GM23338 (cell line): Measurements from ENCODE around the gene FAM78A. TPM values are rescaled to one million over a fixed set of nuclear protein-coding genes. Genes with fewer than 3 reads are reported as not detected.

Source experiments
- ATAC-seq: fragments of 200-7000 bp; cut with Tn5 transposase; 3 replicates; pipeline ENCODE4 v1.9.1; 2020
- DNase-seq: peaks from one replicate; pipeline ENCODE4 v3.0.0-alpha.2; 2015; ENCODE audit warnings: low spot score
- H2AFZ ChIP-seq: fragments of 200-600 bp; sonication (generic); 2 replicates; pipeline ENCODE4 v1.8.0; 2016; ENCODE audit warnings: antibody characterized with exemption, mild to moderate bottlenecking, moderate library complexity
- H3F3A ChIP-seq: fragments of 200-600 bp; sonication (generic); replicated peaks from 2 replicates; pipeline ENCODE4 v1.8.0; 2017; ENCODE audit warnings: antibody characterized with exemption, mixed run types, low read depth
- H3K27ac ChIP-seq: fragments of 200-600 bp; sonication (generic); 2 replicates; pipeline ENCODE4 v1.6.1; 2016; ENCODE audit warnings: low read depth
- H3K27me3 ChIP-seq: fragments of 200-600 bp; sonication (generic); 2 replicates; pipeline ENCODE4 v1.8.0; 2016; ENCODE audit warnings: mild to moderate bottlenecking, mixed run types, moderate library complexity; ENCODE audit not compliant: insufficient read depth
- H3K36me3 ChIP-seq: fragments of 200-600 bp; sonication (generic); 2 replicates; pipeline ENCODE4 v1.8.0; 2016; ENCODE audit warnings: mild to moderate bottlenecking; ENCODE audit not compliant: insufficient read depth
- H3K4me1 ChIP-seq: fragments of 200-600 bp; sonication (generic); 2 replicates; pipeline ENCODE4 v1.8.0; 2016; ENCODE audit warnings: mild to moderate bottlenecking, moderate library complexity; ENCODE audit not compliant: insufficient read depth
- H3K4me2 ChIP-seq: fragments of 200-600 bp; sonication (generic); 2 replicates; pipeline ENCODE4 v1.7.1; 2017; ENCODE audit warnings: mixed run types
- H3K4me3 ChIP-seq: fragments of 200-600 bp; sonication (generic); 2 replicates; pipeline ENCODE4 v1.6.1; 2016; ENCODE audit warnings: mixed run types
- H3K79me2 ChIP-seq: fragments of 200-600 bp; sonication (generic); replicated peaks from 2 replicates; pipeline ENCODE4 v1.8.0; 2017; ENCODE audit warnings: mild to moderate bottlenecking; ENCODE audit not compliant: insufficient read depth
- H3K9me2 ChIP-seq: fragments of 200-600 bp; sonication (generic); 2 replicates; pipeline ENCODE4 v1.8.0; 2017; ENCODE audit not compliant: insufficient read depth
- H4K20me1 ChIP-seq: fragments of 200-600 bp; sonication (generic); replicated peaks from 2 replicates; pipeline ENCODE4 v1.8.0; 2017; ENCODE audit warnings: mild to moderate bottlenecking; ENCODE audit not compliant: insufficient read depth
- H3K27ac Mint-ChIP-seq: 2 replicates; pipeline ENCODE4 v1.8.0; 2020; ENCODE audit warnings: inconsistent platforms, mild to moderate bottlenecking, moderate library complexity, mixed read lengths
- H3K27me3 Mint-ChIP-seq: 3 replicates; pipeline ENCODE4 v1.8.0; 2022; ENCODE audit warnings: low read depth, mild to moderate bottlenecking, moderate library complexity, mixed read lengths, inconsistent platforms; ENCODE audit not compliant: insufficient read depth, poor library complexity
- H3K36me3 Mint-ChIP-seq: 3 replicates; pipeline ENCODE4 v1.8.0; 2021; ENCODE audit warnings: low read depth, mild to moderate bottlenecking, inconsistent platforms, moderate library complexity, mixed read lengths
- H3K4me1 Mint-ChIP-seq: 3 replicates; pipeline ENCODE4 v1.8.0; 2020; ENCODE audit warnings: mild to moderate bottlenecking, inconsistent platforms, mixed read lengths
- H3K4me3 Mint-ChIP-seq: 3 replicates; pipeline ENCODE4 v1.8.0; 2021; ENCODE audit warnings: moderate library complexity, mild to moderate bottlenecking, inconsistent platforms, mixed read lengths
- H3K9me3 Mint-ChIP-seq: 3 replicates; pipeline ENCODE4 v1.8.0; 2020; ENCODE audit warnings: moderate library complexity, mild to moderate bottlenecking, inconsistent platforms, mixed read lengths
- CREB1 ChIP-seq: fragments of 250-450 bp; sonication (Bioruptor Pico); IDR thresholded peaks from 2 replicates; pipeline ENCODE4 v1.5.0; 2020; ENCODE audit warnings: low read depth, mild to moderate bottlenecking, moderate library complexity
- EZH2 ChIP-seq: fragments of 200-600 bp; sonication (generic); IDR thresholded peaks from one replicate; pipeline ENCODE4 v1.8.0; 2017; ENCODE audit warnings: antibody characterized with exemption, mild to moderate bottlenecking, low read depth; ENCODE audit not compliant: unreplicated experiment
- EZH2phosphoT487 ChIP-seq: fragments of 200-600 bp; sonication (generic); IDR thresholded peaks from one replicate; pipeline ENCODE4 v1.8.1; 2018; ENCODE audit warnings: antibody characterized with exemption; ENCODE audit not compliant: unreplicated experiment
- JUNB ChIP-seq: IDR thresholded peaks from one replicate; pipeline ENCODE4 v1.6.1; 2016; ENCODE audit warnings: antibody characterized with exemption; ENCODE audit not compliant: unreplicated experiment
- NANOG ChIP-seq: IDR thresholded peaks from 2 replicates; pipeline ENCODE4 v1.6.1; 2016; ENCODE audit warnings: antibody characterized with exemption, borderline replicate concordance
- POLR2AphosphoS5 ChIP-seq: IDR thresholded peaks from 2 replicates; pipeline ENCODE4 v1.6.1; 2016; ENCODE audit warnings: antibody characterized with exemption, low read depth
- STAT1 ChIP-seq: IDR thresholded peaks from one replicate; pipeline ENCODE4 v1.6.1; 2016; ENCODE audit warnings: antibody characterized with exemption; ENCODE audit not compliant: unreplicated experiment
- ZNF114 ChIP-seq: fragments of 250-450 bp; sonication (Bioruptor Pico); IDR thresholded peaks from 2 replicates; pipeline ENCODE4 v1.5.0; 2020; ENCODE audit warnings: mild to moderate bottlenecking, moderate library complexity
- ZNF331 ChIP-seq: fragments of 250-450 bp; sonication (Bioruptor Pico); IDR thresholded peaks from 2 replicates; pipeline ENCODE4 v1.5.0; 2020; ENCODE audit warnings: low read depth, mild to moderate bottlenecking, moderate library complexity
- polyA plus RNA-seq: library from polyadenylated mRNA; unstranded; fragments of >200 nt; fragmentation: Nextera tagmentation; extraction: Ambion mirVana; gene quantifications from 2 replicates; pipeline ENCODE4 v1.2.1, GENCODE V29; 2016
- total RNA-seq: library from RNA; depleted of rRNA; stranded (reverse); fragments of >200 nt; shearing (Covaris generic); gene quantifications from 2 replicates; pipeline ENCODE4 v1.2.3, GENCODE V29; 2014
- TF ChIP-seq, protein P1 (sequence below), 2 experiments: fragments of 200-600 bp in 1 of 2; sonication (generic) in 1 of 2; conservative IDR thresholded peaks; 2 replicates each; pipeline versions ENCODE4 v1.5.1 to v1.6.1; 2016 to 2017; ENCODE audit warnings: antibody characterized with exemption in 2 of 2, low read depth in 2 of 2, mild to moderate bottlenecking in 2 of 2, moderate library complexity in 1 of 2
- TF ChIP-seq, protein P2 (sequence below): IDR thresholded peaks from 2 replicates; pipeline ENCODE4 v1.6.1; 2016; ENCODE audit warnings: antibody characterized with exemption
- TF ChIP-seq, protein P3 (sequence below): IDR thresholded peaks from one replicate; pipeline ENCODE4 v1.6.1; 2018; ENCODE audit warnings: antibody characterized with exemption; ENCODE audit not compliant: unreplicated experiment

The FAM78A gene
- total and polyA plus RNA-seq, 2 experiments from 2014 or later: 0.57 to 2.1 TPM

DNA sequence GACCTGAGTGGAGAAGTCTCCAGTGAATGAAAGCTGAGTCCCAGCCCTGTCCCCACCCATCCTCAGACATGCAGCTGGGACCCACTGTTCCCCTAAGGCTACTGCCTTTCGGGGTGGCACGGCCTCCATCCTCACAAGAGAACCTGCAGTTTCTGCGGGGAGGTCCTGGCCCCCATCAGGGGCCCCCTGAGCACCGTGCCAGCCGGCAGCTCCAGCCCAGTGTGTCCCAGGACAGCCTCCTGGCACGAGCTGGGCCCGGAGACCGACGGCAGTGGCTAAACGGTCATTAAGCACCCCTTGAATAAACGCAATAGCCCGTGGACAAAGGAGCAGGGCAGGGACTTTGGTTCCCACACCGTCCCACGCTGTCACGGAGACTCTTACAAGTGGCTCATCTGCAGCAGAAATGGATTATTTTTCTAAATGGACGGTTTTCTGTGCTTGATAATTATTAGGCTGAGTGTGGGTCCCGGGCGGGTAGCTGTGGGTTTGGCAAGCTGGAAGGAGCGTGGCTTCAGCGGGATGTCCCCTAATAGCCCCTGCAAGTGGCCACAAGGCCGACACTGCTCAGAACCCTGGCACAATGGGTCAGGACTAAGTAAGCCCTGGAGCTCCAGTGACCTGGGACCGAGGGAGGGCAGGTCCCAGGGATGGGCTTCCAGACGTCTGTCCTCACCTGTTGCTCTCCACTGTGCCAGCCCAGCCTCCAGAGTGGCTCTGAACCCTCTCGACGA is 17.4 kb downstream of the FAM78A start:
- ATAC-seq (no peak), DNase-seq (peak; percentile 0)
- Histone ChIP-seq H3K9me2 (no peaks in the 10 kb centered on the region), H3F3A (0 out of 2 replicates have a peak, but pooled peaks cover 10% of the 10 kb centered on the region), H3K4me2 (no peak overlapping the region), H3K36me3 (no peaks in the 10 kb centered on the region), H3K4me1 (no peaks in the 10 kb centered on the region), H3K27me3 (no peaks in the 10 kb centered on the region), H2AFZ (no peak overlapping the region), H3K4me3 (no peak overlapping the region), H3K27ac (no peak overlapping the region), H3K79me2 (no peaks in the 10 kb centered on the region), H4K20me1 (no peaks in the 10 kb centered on the region)
- H3K36me3 Mint-ChIP-seq: no peaks in the 10 kb centered on the region; the same call in 2 of the 3 replicates
- H3K4me1 Mint-ChIP-seq: peaks cover 25% of the 10 kb centered on the region
- no peaks in the 10 kb centered on the region for H3K9me3 Mint-ChIP-seq
- H3K4me3 Mint-ChIP-seq: no peak overlapping the region
- H3K27me3 Mint-ChIP-seq: peaks cover 16% of the 10 kb centered on the region
- H3K27ac Mint-ChIP-seq: no peak overlapping the region
- no peak for TF ChIP-seq POLR2AphosphoS5
- TF ChIP-seq, protein P1, sequence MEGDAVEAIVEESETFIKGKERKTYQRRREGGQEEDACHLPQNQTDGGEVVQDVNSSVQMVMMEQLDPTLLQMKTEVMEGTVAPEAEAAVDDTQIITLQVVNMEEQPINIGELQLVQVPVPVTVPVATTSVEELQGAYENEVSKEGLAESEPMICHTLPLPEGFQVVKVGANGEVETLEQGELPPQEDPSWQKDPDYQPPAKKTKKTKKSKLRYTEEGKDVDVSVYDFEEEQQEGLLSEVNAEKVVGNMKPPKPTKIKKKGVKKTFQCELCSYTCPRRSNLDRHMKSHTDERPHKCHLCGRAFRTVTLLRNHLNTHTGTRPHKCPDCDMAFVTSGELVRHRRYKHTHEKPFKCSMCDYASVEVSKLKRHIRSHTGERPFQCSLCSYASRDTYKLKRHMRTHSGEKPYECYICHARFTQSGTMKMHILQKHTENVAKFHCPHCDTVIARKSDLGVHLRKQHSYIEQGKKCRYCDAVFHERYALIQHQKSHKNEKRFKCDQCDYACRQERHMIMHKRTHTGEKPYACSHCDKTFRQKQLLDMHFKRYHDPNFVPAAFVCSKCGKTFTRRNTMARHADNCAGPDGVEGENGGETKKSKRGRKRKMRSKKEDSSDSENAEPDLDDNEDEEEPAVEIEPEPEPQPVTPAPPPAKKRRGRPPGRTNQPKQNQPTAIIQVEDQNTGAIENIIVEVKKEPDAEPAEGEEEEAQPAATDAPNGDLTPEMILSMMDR (conservative IDR thresholded peaks at IDR 0.05; ENCODE audit: low read depth in 2 of 2): no peak
- TF ChIP-seq ZNF114 (CRISPR knock-in tag): no peak
- TF ChIP-seq JUNB: no peak
- TF ChIP-seq, protein P2, sequence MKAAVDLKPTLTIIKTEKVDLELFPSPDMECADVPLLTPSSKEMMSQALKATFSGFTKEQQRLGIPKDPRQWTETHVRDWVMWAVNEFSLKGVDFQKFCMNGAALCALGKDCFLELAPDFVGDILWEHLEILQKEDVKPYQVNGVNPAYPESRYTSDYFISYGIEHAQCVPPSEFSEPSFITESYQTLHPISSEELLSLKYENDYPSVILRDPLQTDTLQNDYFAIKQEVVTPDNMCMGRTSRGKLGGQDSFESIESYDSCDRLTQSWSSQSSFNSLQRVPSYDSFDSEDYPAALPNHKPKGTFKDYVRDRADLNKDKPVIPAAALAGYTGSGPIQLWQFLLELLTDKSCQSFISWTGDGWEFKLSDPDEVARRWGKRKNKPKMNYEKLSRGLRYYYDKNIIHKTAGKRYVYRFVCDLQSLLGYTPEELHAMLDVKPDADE: no peak
- TF ChIP-seq EZH2phosphoT487: no peak
- no peak for TF ChIP-seq EZH2
- no peak for TF ChIP-seq STAT1
- TF ChIP-seq NANOG: no peak
- TF ChIP-seq CREB1 (CRISPR knock-in tag): no peak
- TF ChIP-seq, protein P3, sequence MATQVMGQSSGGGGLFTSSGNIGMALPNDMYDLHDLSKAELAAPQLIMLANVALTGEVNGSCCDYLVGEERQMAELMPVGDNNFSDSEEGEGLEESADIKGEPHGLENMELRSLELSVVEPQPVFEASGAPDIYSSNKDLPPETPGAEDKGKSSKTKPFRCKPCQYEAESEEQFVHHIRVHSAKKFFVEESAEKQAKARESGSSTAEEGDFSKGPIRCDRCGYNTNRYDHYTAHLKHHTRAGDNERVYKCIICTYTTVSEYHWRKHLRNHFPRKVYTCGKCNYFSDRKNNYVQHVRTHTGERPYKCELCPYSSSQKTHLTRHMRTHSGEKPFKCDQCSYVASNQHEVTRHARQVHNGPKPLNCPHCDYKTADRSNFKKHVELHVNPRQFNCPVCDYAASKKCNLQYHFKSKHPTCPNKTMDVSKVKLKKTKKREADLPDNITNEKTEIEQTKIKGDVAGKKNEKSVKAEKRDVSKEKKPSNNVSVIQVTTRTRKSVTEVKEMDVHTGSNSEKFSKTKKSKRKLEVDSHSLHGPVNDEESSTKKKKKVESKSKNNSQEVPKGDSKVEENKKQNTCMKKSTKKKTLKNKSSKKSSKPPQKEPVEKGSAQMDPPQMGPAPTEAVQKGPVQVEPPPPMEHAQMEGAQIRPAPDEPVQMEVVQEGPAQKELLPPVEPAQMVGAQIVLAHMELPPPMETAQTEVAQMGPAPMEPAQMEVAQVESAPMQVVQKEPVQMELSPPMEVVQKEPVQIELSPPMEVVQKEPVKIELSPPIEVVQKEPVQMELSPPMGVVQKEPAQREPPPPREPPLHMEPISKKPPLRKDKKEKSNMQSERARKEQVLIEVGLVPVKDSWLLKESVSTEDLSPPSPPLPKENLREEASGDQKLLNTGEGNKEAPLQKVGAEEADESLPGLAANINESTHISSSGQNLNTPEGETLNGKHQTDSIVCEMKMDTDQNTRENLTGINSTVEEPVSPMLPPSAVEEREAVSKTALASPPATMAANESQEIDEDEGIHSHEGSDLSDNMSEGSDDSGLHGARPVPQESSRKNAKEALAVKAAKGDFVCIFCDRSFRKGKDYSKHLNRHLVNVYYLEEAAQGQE: no peak
- TF ChIP-seq ZNF331 (CRISPR knock-in tag): no peak
